Astrocyte of the spinal cord (primary cell): ENCODE data around the gene VSTM4.

Experiments
- DNase-seq: peaks from one replicate; pipeline ENCODE4 v3.0.0; 2011; ENCODE audit warnings: low read depth, low spot score
- H3K4me3 ChIP-seq: 2 replicates; pipeline ENCODE4 v1.5.1; 2011; ENCODE audit warnings: low read depth, mild to moderate bottlenecking, low read length, moderate library complexity
- in situ Hi-C: cut with HindIII; loops from 2 replicates; pipeline ENCODE4 v1.10.0; 2017; ENCODE audit warnings: low sequenced_read_pairs
- TF ChIP-seq, protein P1 (sequence below): IDR thresholded peaks from 2 replicates; pipeline ENCODE4 v1.5.1; 2012; ENCODE audit warnings: low read depth, mild to moderate bottlenecking, low read length, inconsistent platforms

VSTM4 gene

GRCh38 chr10:49082766-49083165 is 32.6 kb downstream of the VSTM4 start:
- H3K4me3 ChIP-seq = no peak overlapping the region
- TF ChIP-seq, protein P1, sequence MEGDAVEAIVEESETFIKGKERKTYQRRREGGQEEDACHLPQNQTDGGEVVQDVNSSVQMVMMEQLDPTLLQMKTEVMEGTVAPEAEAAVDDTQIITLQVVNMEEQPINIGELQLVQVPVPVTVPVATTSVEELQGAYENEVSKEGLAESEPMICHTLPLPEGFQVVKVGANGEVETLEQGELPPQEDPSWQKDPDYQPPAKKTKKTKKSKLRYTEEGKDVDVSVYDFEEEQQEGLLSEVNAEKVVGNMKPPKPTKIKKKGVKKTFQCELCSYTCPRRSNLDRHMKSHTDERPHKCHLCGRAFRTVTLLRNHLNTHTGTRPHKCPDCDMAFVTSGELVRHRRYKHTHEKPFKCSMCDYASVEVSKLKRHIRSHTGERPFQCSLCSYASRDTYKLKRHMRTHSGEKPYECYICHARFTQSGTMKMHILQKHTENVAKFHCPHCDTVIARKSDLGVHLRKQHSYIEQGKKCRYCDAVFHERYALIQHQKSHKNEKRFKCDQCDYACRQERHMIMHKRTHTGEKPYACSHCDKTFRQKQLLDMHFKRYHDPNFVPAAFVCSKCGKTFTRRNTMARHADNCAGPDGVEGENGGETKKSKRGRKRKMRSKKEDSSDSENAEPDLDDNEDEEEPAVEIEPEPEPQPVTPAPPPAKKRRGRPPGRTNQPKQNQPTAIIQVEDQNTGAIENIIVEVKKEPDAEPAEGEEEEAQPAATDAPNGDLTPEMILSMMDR = no peak
- in situ Hi-C loops = no loop called here
- no peak for DNase-seq

GRCh38 chr10:49081547-49082275 is 33.6 kb downstream of the VSTM4 start:
- TF ChIP-seq, protein P1 = no peak
- in situ Hi-C loops = no loop called here
- no peak overlapping the region for H3K4me3 ChIP-seq
- peak; percentile 51 for DNase-seq

DNA sequence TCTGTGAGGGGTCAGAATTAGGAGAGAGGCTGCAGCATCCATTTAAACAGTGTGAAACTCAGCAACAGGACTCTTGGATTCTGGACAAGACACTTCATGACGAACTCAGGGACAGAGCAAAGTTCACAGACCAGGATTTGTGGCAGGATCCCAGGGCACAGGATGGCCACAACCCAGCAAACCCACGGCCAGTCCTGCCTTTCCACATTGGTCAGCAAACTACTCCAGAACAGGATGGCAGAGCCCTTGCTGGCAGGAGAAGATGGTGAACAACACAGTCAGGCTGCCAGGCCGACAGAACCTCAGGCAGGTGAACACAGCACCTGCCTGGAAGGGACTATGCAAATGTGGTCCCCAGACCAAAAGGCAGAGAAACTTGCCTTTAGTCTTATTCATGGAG is 34.4 kb downstream of the VSTM4 start:
- no peak for DNase-seq
- in situ Hi-C loops = no loop called here
- TF ChIP-seq, protein P1 = no peak
- no peak overlapping the region for H3K4me3 ChIP-seq

DNA sequence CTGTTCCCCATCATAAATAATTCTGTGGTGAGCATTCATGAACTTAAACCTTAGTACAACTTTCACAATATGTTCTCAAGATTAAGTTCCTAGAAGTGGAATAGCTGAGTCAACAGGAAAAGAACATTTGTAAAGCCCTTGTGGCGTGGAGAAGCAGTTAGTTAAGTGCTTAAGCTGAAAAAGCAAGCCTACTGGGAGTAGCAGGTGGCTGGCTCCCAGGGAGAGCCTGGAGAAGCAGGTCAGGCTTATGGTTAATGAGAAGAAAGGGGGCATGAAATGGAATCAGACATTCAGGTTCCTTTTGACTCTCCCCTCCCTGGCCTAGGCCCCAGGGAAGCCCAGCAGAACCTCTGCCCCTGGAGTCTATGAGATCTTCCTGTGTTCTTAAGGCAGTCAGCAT is 35.3 kb downstream of the VSTM4 start:
- in situ Hi-C loops = no loop called here
- peak; percentile 60 for DNase-seq
- H3K4me3 ChIP-seq = no peak overlapping the region
- TF ChIP-seq, protein P1 = no peak

DNA sequence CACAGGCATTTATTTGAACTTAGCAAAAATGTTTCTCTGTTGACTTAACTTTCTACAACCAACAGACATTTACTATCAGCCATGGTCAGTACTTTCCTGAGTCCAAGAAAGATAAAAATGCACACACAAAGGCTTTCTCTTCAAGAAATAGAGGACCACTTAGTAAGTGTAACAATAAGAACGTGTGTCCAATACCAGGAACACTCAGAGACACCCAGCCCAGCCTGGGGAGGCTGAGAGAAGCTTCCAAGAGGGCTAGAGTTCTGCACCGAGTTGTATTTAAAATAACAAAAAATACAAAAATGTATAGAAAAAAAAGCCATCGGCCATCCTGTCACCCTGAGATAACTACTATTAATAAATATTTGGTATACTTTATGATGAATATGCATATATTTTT is 35.8 kb downstream of the VSTM4 start:
- H3K4me3 ChIP-seq = no peak overlapping the region
- DNase-seq = no peak
- in situ Hi-C loops = no loop called here
- TF ChIP-seq, protein P1 = no peak

- H3K4me3 ChIP-seq = no peak overlapping the region
- in situ Hi-C loops = no loop called here
- DNase-seq = no peak
- TF ChIP-seq, protein P1 = no peak
Observed at GRCh38 chr10:49079072-49079471, 36.2 kb downstream of the VSTM4 start.

- no peak overlapping the region for H3K4me3 ChIP-seq
- in situ Hi-C loops = no loop called here
- no peak for DNase-seq
- TF ChIP-seq, protein P1 = no peak
Observed at GRCh38 chr10:49078433-49078832, 36.9 kb downstream of the VSTM4 start.
